Hepatic stellate cell (primary cell): Measurements from ENCODE around the gene PIK3CB.

Experiments
- DNase-seq: peaks from one replicate; pipeline ENCODE4 v3.0.0; 2011; ENCODE audit warnings: low spot score

The PIK3CB gene

GRCh38 chr3:138834596-138835396 lies at the start of gene PIK3CB:
Gene PIK3CB, minus strand, starts transcription at chr3:138834928. Its CDS starts 75,585 bp downstream, at chr3:138759343.
- DNase-seq = peak; percentile 93

GRCh38 chr3:138881233-138881632 lies 46.5 kb upstream of the PIK3CB start:
- no peak for DNase-seq

DNA sequence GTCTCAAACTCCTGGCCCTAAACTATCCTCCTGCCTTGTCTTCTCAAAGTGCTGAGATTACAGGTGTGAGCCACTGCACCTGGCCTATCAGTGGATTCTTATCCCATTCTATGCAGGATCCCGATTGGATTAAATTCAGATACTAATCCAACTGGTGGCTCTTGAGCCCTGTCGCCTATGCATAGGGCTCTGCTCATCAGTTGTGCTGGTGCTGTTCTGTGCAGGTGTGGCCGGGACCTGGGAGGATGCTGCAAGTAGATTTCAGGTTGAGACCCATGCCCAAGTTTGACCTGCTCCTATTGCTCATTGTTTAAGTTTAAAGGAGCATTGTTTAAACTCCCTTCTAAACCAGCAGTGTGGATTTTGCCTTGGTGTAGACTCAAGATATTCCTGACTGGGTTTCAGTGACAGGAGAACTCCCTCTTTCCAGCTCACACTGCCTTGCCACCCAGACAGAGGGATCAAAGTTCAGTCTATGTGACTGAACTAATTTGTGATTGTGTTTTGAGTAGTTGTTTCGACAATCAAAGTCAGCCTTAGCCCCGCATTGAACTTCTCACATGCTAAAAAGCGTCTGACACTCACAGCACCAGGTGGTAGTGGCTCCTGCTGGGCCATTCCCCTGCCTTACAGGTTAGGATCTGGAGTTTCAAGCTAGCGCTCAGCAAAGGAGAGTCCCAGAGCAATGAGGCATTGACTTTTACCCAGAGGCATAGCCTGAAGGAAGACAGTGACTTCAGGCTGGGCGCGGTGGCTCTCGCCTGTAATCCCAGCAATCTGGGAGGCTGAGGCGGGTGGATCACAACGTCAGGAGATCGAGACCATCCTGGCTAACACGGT lies 45.0 kb upstream of the PIK3CB start:
- no peak for DNase-seq

GRCh38 chr3:138877226-138877625 lies 42.5 kb upstream of the PIK3CB start:
- no peak for DNase-seq

- no peak for DNase-seq
These were observed 41.3 kb upstream of the PIK3CB start for GRCh38 chr3:138875754-138876664.

- no peak for DNase-seq
These were observed 40.5 kb upstream of the PIK3CB start for GRCh38 chr3:138875096-138875753.

GRCh38 chr3:138873471-138874278 lies 38.9 kb upstream of the PIK3CB start:
- no peak for DNase-seq

GRCh38 chr3:138872632-138873031 lies 37.9 kb upstream of the PIK3CB start:
- no peak for DNase-seq

GRCh38 chr3:138867996-138868395 lies 33.3 kb upstream of the PIK3CB start:
- DNase-seq = no peak

DNA sequence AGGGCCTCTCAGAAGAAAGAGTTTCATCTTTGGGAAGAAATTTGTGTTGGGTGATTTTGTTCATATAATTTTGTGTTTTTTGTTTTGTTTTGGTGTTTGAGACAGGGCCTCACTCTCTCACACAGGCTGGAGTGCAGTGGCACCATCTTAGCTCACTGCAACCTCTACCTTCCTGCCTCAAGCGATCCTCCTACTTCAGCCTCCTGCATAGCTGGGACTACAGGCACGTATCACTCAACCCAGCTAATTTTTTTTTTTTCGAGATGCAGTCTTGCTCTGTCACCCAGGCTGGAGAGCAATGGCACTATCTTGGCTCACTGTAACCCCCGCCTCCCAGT lies 29.0 kb upstream of the PIK3CB start:
- no peak for DNase-seq

DNA sequence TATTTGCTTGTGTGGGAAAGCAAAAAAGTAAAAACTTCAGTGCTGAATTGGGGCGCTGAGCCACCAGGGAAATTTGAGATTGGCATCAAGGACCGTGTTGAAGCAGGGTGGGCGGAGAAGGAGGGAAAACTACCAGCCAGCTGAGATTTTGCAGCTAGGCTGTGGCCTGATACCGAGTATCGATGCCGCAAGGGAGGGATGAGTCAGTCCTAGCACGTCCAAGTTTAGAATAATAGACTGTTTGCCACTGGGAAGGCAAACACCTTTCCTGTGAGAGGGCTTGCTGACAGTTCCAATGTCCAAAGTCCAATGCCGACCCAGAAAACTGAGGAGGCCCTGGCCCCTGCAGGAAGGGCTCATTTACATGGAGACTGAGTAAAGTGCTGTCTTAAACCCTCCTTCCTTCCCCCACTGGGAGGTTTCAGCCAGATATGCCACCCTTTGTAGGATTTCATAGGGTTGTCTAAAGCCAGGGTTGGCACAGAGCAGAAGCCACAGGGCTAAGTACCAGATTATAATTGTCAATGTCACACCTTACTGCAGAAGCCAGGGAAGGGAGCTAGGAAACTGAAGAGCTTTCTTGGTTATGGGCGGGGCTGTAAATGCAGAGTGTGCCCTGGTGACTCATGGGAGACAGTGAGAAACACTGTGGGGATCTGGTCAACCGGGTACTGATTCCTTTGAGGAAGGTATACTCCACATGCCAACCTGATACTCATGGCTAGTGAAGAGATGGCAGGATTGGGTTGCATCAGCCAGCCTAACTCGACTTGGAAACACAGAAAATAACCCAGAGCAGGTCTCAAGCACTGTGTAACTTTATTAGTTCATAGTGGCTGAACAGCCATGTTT lies 28.4 kb upstream of the PIK3CB start:
- peak; percentile 48 for DNase-seq

GRCh38 chr3:138862531-138862923 lies 27.8 kb upstream of the PIK3CB start:
- DNase-seq = no peak

DNA sequence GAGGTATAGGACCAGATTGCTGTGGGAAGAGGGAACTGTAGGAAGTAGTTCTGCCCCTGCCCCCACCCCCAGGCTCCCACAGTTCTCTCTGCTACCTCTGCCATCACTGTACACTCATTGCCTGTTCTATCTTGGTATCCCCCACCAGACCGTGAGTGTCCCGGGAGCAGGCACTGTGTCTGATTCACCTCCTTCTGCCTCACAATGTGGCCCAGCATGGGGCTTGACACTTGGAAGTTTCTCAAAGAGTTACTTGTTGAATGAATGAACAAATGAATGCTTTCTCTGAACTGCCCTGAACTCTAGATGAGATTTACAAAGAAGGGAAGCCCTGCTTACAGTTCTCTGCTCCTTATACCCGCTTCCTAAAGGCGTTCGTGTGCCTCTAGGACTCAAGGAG lies 27.1 kb upstream of the PIK3CB start:
- no peak for DNase-seq

DNA sequence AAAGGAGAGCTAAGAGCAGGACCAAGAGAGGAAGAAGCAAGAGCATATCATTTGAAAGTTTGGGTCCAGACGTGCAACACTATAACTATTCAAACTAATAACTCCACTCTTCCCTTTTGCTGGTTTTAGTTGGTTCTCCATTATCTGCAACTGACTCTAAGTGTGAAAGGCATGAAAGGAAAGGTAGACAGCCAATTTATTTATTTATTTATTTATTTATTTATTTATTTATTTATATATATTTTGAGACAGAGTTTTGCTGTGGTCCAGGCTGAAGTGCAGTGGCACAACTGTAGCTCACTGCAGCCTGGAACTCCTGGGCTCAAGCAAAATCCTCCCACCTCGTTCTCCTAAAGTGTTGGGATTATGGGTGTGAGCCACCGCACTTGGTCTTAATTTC lies 22.1 kb upstream of the PIK3CB start:
- no peak for DNase-seq

DNA sequence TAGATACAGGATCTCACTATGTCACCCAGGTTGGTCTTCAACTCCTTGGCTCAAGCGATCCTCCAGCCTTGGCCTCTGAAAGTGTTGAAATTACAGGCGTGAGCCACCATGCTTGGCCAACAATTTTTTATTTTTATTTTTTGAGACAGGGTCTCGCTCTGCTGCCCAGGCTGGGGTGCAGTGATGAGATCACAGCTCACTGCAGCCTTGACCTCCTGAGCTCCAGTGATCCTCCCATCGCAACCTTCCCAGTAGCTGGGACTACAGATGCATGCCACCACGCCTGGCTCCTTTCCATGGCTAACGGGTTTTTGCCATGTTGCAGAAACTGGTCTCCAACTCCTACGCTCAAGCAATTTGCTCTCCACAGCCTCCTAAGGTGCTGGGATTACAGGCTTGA lies 20.2 kb upstream of the PIK3CB start:
- no peak for DNase-seq

DNA sequence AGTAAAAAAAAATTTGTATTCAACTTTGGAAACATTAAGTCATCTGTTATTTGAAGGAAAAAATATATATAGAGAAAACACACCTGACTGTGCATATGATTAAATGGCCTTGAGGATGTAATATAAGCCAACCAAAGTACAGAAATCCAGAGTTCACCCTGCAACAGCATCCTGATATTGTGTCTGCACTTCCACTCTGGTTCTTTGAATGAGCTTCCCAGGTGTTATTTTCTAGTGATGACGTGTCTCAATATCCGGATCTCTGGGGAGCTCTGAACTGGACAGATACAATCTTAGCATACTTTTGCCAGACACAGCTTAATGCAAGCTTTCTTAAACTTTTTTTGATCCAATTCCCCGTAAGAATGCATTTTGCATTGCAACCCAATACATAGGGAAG lies 19.5 kb upstream of the PIK3CB start:
- DNase-seq = no peak

DNA sequence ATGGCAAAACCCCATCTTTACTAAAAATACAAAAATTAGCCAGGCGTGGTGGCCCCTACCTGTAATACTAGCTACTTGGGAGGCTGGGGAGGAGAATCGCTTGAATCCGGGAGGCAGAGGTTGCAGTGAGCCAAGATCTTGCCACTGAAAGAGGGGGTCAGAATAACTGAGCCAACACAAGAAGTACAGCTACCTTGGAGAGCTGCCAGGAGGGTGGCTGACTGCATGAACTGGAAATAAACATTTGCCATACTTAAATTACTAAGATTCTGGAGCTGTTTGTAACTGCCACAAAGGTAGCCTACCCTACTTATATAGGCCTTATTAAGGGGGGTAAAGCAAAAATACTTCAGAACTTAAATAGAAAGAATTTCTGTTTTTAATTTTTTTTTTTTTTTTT lies 15.4 kb upstream of the PIK3CB start:
- DNase-seq = no peak

GRCh38 chr3:138849222-138849940 lies 14.7 kb upstream of the PIK3CB start:
- DNase-seq = no peak

- DNase-seq = no peak
These were observed 14.0 kb upstream of the PIK3CB start for GRCh38 chr3:138848696-138849095.
